CD4-positive, alpha-beta T cell (primary cell): ENCODE data around the gene GCK. TPM values are rescaled to one million over a fixed set of nuclear protein-coding genes. Genes with fewer than 3 reads are reported as not detected.

Experiments
- ATAC-seq: fragments of 200-7000 bp; cut with Tn5 transposase; one replicate; pipeline ENCODE4 v1.10.0; 2022; ENCODE audit warnings: mild to moderate bottlenecking; ENCODE audit not compliant: poor library complexity
- CTCF ChIA-PET: fragments of 350-600 bp; sonication (Branson Sonifier 250); formaldehyde crosslinking; loops from one replicate; lab custom pipeline; 2021; ENCODE audit warnings: antibody characterized with exemption, inconsistent platforms; lab: Charles Lee
- POLR2A ChIA-PET: fragments of 350-600 bp; sonication (Branson Sonifier 250); formaldehyde crosslinking; loops from one replicate; lab custom pipeline; 2021; ENCODE audit warnings: antibody characterized with exemption, inconsistent platforms; lab: Charles Lee
- DNase-seq, 14 experiments: peaks; one replicate each; pipeline ENCODE4 v3.0.0-alpha.2; 2013 to 2020; ENCODE audit warnings: mixed read lengths in 2 of 14
- H3K27ac ChIP-seq, 2 donors: one replicate each; pipeline versions ENCODE4 v1.5.1 to v1.7.0; 2013; ENCODE audit warnings: low read length in 2 of 2, low read depth in 1 of 2, mild to moderate bottlenecking in 1 of 2
- H3K27me3 ChIP-seq, 2 experiments: 1 replicate in 1 of 2; 2 replicates in 1 of 2; pipeline versions ENCODE4 v1.6.1 to v1.7.0; 2013; ENCODE audit warnings: low read length in 2 of 2, control low read depth in 1 of 2, mild to moderate bottlenecking in 1 of 2, moderate library complexity in 1 of 2; ENCODE audit not compliant: insufficient read depth in 2 of 2, control insufficient read depth in 1 of 2
- H3K36me3 ChIP-seq: one replicate; pipeline ENCODE4 v1.6.1; 2013; ENCODE audit warnings: low read length, control low read depth; ENCODE audit not compliant: insufficient read depth
- H3K4me1 ChIP-seq: one replicate; pipeline ENCODE4 v1.6.1; 2013; ENCODE audit warnings: low read length, control low read depth; ENCODE audit not compliant: insufficient read depth
- H3K4me3 ChIP-seq: one replicate; pipeline ENCODE4 v1.5.1; 2013; ENCODE audit warnings: mild to moderate bottlenecking, low read length, moderate library complexity
- H3K9me3 ChIP-seq, 2 experiments: 1 replicate in 1 of 2; 2 replicates in 1 of 2; pipeline versions ENCODE4 v1.6.1 to v1.7.0; 2013; ENCODE audit warnings: low read length in 2 of 2, mild to moderate bottlenecking in 2 of 2, control low read depth in 1 of 2, moderate library complexity in 1 of 2; ENCODE audit not compliant: control insufficient read depth in 1 of 2, insufficient read depth in 1 of 2
- H3K27ac Mint-ChIP-seq: one replicate; pipeline ENCODE4 v1.8.0; 2020; ENCODE audit warnings: mixed read lengths
- H3K27me3 Mint-ChIP-seq: one replicate; pipeline ENCODE4 v1.8.0; 2021; ENCODE audit warnings: mixed read lengths
- H3K36me3 Mint-ChIP-seq: one replicate; pipeline ENCODE4 v1.8.0; 2021; ENCODE audit warnings: low read depth, mixed read lengths
- H3K4me1 Mint-ChIP-seq: one replicate; pipeline ENCODE4 v1.8.0; 2021; ENCODE audit warnings: low read depth, mixed read lengths
- H3K4me3 Mint-ChIP-seq: one replicate; pipeline ENCODE4 v1.8.0; 2020; ENCODE audit warnings: mild to moderate bottlenecking, mixed read lengths
- H3K9me3 Mint-ChIP-seq: one replicate; pipeline ENCODE4 v1.8.0; 2020; ENCODE audit warnings: mixed read lengths
- CTCF ChIP-seq: fragments of 200-600 bp; IDR thresholded peaks from one replicate; pipeline ENCODE4 v1.8.0; 2022; ENCODE audit warnings: antibody characterized with exemption, mild to moderate bottlenecking
- intact Hi-C, 2 experiments: fragments of 100-400 bp; cut with DNase I in 1 of 2; cut with micrococcal nuclease in 1 of 2; formaldehyde crosslinking; loops; one replicate each; pipeline versions ENCODE4 v1.15.1 to v1.9.0; 2023 to 2025; cut with DNase I, micrococcal nuclease
- total RNA-seq, 174 experiments: library from RNA in 2 of 174; stranded (reverse) in 2 of 174; gene quantifications; one replicate each; pipeline ENCODE4 v1.2.3 and lab custom pipeline; 2021 to 2026

GCK gene
- total RNA-seq, 2 experiments from 2014 or later, result 0.47 to 0.71 TPM

- Mint-ChIP-seq H3K27ac (no peak overlapping the region), H3K36me3 (no peaks in the 10 kb centered on the region), H3K27me3 (no peaks in the 10 kb centered on the region), H3K4me3 (no peak overlapping the region), H3K4me1 (no peaks in the 10 kb centered on the region), H3K9me3 (no peaks in the 10 kb centered on the region)
- TF ChIP-seq CTCF, result no peak
- no peak for DNase-seq
- CTCF ChIA-PET, result no interaction called here
- Histone ChIP-seq H3K4me3 (no peak overlapping the region), H3K27me3 (no peaks in the 10 kb centered on the region), H3K9me3 (no peaks in the 10 kb centered on the region), H3K36me3 (no peaks in the 10 kb centered on the region), H3K4me1 (no peaks in the 10 kb centered on the region), H3K27ac (no peak overlapping the region)
- no peak for ATAC-seq
- intact Hi-C loops, result no loop called here
- POLR2A ChIA-PET, result no interaction called here
Measured at GRCh38 chr7:44232901-44233715, 43.9 kb upstream of the GCK start.

DNA sequence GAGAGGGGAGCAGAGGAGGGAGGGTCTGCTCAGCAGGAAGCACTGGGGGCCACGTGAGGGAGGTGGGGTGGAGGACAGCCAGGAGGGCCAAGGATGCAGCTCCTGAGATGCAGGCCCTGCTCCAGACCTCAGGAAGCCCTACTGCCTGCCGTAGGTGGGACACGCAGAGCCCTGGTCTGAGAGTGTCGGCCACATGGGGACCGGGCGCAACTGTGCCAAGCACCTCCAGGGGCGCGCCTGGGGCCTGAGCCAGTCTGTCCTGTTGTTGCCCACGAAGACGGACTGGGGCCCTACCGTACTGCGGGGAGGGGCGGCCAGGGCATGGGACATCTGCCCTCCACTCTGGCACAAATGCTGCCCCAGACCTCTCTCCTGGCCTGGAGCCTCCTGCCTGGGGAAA is 43.2 kb upstream of the GCK start:
- Mint-ChIP-seq H3K36me3 (no peaks in the 10 kb centered on the region), H3K4me3 (no peak overlapping the region), H3K4me1 (no peaks in the 10 kb centered on the region), H3K27ac (no peak overlapping the region), H3K9me3 (no peaks in the 10 kb centered on the region), H3K27me3 (no peaks in the 10 kb centered on the region)
- POLR2A ChIA-PET, result no interaction called here
- CTCF ChIA-PET, result no interaction called here
- Histone ChIP-seq H3K36me3 (no peaks in the 10 kb centered on the region), H3K9me3 (no peaks in the 10 kb centered on the region), H3K4me3 (no peak overlapping the region), H3K4me1 (no peaks in the 10 kb centered on the region), H3K27ac (no peak overlapping the region), H3K27me3 (no peaks in the 10 kb centered on the region)
- no peak for DNase-seq
- no peak for ATAC-seq
- intact Hi-C loops, result no loop called here
- no peak for TF ChIP-seq CTCF

GRCh38 chr7:44231088-44231487 is 41.8 kb upstream of the GCK start:
- Mint-ChIP-seq H3K9me3 (no peaks in the 10 kb centered on the region), H3K4me3 (no peak overlapping the region), H3K27me3 (peaks cover under 1% of the 10 kb centered on the region), H3K4me1 (no peaks in the 10 kb centered on the region), H3K36me3 (no peaks in the 10 kb centered on the region), H3K27ac (no peak overlapping the region)
- POLR2A ChIA-PET, result no interaction called here
- no peak overlapping the region for H3K27ac ChIP-seq
- H3K27me3 ChIP-seq, result no peaks in the 10 kb centered on the region
- no peak overlapping the region for H3K4me3 ChIP-seq
- CTCF ChIA-PET, result no interaction called here
- no peak for TF ChIP-seq CTCF
- H3K4me1 ChIP-seq, result no peaks in the 10 kb centered on the region
- no peaks in the 10 kb centered on the region for H3K36me3 ChIP-seq
- ATAC-seq (no peak), DNase-seq (no peak)
- H3K9me3 ChIP-seq, result no peaks in the 10 kb centered on the region
- intact Hi-C loops, result no loop called here
